ENCODE results near the gene WDR18.

The WDR18 gene

GRCh38 chr19:1007399-1008251 lies 23.5 kb downstream of the WDR18 start:
- no peak for DNase-seq (ENCODE audit: low read depth in 2 of 2)

- DNase-seq (ENCODE audit: low read depth in 2 of 2), result no peak
These were observed 24.3 kb downstream of the WDR18 start for GRCh38 chr19:1008268-1009040.

GRCh38 chr19:1009041-1009980 lies 25.2 kb downstream of the WDR18 start:
- DNase-seq (ENCODE audit: low read depth in 2 of 2), result no peak

- no peak for DNase-seq (ENCODE audit: low read depth in 2 of 2)
These were observed 25.9 kb downstream of the WDR18 start for GRCh38 chr19:1009981-1010538.

- no peak for DNase-seq (ENCODE audit: low read depth in 2 of 2)
These were observed 26.7 kb downstream of the WDR18 start for GRCh38 chr19:1010586-1011510.

- no peak for DNase-seq (ENCODE audit: low read depth in 2 of 2)
These were observed 27.7 kb downstream of the WDR18 start for GRCh38 chr19:1011831-1012333.

GRCh38 chr19:1012334-1012733 lies 28.2 kb downstream of the WDR18 start:
- no peak for DNase-seq (ENCODE audit: low read depth in 2 of 2)

GRCh38 chr19:1013218-1013617 lies 29.1 kb downstream of the WDR18 start:
- DNase-seq (ENCODE audit: low read depth in 2 of 2), result no peak

DNA sequence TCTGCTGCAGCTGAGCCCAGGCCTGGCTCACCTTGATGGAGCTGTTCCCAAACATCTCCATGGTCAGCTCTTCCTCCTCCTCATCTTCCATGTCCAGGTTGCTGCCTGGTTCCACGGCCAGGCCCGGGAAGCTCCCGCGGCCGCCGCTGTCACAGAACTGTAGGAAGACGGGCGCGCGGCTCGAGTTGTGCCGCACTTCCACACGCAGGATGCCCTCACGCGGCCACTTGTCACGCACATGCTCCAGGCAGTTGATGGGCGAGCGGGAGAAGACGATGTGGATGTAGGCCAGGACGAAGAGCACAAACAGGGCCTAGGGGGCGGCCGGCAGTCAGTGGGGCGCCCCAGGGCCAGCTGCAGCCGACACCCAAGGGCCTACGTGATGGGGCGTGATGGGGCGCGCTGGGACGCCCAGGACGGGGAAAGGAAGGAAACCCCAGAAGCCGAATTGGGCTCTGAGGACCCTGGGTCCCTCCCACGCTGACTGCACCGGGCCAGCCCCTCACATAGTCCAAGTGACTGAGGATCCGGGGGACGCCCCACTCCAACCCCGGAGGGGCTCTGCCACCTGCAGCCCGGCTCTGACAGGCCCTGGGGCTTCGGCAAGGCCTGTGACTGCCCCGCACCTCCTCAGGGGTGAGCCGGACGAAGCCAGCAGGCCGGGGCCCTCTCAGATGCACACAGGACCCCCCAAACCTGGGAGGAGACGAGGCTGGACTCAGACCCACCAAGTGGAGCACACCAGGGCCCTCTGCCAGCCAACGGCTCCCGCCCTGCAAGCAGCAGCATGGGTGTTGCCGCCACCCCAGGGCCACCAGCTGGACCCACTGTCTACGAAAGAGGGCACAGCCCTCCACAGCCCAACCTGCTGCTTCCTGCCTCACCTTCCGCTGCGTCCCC lies 30.3 kb downstream of the WDR18 start:
- DNase-seq (ENCODE audit: low read depth in 2 of 2), result no peak

DNA sequence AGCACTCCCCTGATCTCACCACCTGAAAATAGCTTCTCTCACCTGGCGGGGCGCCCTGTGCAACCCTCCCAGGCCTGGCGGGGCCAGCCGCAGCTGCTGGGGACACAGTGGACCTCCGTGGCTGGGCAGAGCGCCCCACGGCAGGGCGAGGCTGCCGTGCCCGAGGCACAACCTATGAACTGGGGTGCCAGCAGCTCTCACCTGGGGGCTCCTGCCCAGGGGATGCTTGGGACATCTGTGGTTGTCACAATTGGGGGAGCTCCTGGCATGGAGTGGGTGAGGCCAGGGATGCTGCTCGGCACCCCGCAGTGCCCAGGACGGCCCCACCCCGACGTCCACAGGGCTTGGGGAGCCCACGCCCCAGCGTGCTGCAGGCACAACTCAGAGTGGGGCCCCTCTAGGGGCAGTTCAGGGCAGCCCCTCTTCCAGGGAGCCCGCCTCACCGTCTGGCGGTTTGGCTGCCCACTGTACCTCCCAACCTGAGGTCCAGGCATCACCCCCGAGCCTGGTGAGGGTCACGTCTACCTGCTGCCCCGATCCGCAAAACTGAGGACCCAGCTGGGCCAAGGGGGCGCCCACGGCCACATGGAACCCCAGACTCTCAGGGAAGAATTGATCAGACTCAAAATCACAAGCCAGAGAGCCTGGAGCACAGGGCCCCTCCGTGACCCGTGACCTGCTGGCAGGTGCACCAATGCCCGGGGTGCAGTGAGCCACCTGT lies 31.1 kb downstream of the WDR18 start:
- DNase-seq (ENCODE audit: low read depth in 2 of 2), result no peak

- DNase-seq (ENCODE audit: low read depth in 2 of 2), result no peak
These were observed 31.9 kb downstream of the WDR18 start for GRCh38 chr19:1015782-1016646.

DNA sequence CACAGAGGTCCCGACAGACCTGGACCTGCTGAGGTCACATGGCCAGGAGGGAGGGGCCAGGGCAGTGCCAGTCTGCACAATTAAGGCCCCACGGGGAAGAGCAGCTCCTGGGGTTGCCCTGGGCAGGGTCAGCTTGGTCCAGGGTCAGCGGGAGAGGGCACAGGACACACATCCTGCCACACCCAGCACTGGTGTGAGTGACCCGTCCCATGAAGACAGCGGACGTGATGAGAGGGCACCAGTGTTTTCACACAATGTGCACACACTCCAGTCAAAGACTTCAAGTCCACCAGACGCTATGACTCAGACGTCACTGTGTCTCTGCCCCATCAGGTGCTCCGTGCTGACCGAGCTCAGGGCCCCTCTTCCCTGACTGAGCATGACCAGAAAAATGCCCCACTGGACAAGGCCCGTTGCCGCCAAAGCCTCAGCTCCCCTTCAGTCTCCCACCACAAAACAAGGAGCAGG lies 32.5 kb downstream of the WDR18 start:
- DNase-seq (ENCODE audit: low read depth in 2 of 2), result no peak

DNA sequence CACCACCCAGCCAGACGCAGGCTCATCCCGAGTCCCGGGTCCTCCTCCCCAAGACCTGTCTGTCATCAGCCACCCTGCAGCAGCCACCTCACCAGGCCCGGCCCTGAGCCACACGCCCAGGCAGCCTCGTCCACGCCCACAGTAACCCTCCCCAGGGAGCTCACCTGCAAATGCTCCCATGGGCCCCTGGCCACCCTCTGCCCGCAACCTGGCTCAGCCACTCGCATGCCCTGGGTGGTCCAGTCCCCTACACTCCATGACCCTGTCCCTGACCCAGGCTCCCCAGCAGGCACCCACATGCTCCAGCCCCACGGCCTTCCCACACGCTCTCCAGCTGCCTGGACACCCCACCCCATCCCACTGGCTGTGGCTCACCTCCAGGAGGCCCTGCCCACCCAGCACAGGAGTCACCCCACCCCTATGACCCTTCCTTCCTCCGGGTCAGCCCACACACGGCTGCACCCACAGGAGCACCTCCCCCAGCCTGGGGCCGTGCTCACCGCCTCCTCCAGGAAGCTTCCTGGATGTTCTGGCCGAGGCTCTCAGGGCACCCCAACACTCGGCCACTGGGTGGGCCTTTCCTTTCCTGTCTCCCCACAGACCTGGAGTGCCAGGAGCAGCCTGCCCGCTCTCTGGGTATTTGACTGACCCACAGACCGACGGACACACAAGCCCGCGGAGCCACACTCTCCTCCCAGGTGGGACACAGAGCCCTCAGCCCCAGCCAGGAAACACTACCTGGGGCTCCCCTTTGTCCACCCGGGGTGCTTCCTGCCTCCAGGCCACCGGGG lies 33.2 kb downstream of the WDR18 start:
- no peak for DNase-seq (ENCODE audit: low read depth in 2 of 2)

- no peak for DNase-seq (ENCODE audit: low read depth in 2 of 2)
These were observed 33.8 kb downstream of the WDR18 start for GRCh38 chr19:1017906-1018305.

GRCh38 chr19:1018393-1018792 lies 34.2 kb downstream of the WDR18 start:
- no peak for DNase-seq (ENCODE audit: low read depth in 2 of 2)

DNA sequence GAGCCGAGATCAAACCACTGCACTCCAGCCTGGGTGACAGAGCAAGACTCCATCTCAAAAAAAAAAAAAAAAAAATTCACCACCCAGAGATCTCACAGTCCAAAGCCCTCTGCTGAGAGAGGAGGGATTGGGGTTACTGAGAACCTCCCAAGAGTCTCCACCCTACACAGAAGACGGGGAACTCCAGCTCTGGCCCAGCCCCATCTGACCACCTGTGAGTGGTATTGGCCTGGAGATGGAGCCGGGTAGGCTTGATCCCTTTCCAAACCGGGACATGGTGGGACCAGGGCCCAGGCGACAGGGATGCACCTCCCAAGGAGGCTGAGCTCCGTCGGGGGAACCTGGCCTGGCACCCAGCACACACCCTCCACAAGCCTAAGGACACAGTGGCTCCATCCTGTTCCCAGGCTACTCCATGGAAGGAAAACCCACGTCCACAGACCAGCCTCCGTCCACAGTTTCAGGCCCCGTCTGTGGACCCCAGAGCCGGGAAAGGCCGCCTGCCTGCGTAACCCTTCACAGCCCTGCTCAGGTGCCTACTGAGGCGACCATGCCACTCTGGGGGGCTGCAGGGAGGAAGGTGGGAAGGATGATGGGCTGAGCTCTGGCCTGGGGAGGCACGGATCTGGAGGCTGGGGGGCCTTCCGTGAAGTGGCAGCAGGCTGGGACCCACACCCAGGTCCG lies 34.9 kb downstream of the WDR18 start:
- no peak for DNase-seq (ENCODE audit: low read depth in 2 of 2)

Data from stimulated activated CD8-positive, alpha-beta memory T cell treated with anti-CD3 and anti-CD28 coated beads, Interleukin-15, amount 100 ng/mL, for 4 hours (primary cell).